GM10248 (cell line): ENCODE results near the gene GATA2.

Experiments
- CTCF ChIA-PET: fragments of 300-600 bp; sonication (Branson Sonifier 250); formaldehyde crosslinking; extraction: SDS; loops from one replicate; lab custom pipeline; 2021; ENCODE audit warnings: antibody characterized with exemption; lab: Yijun Ruan, JAX
- POLR2A ChIA-PET: fragments of 350-650 bp; sonication (Branson Sonifier 250); formaldehyde crosslinking; extraction: SDS; loops from one replicate; lab custom pipeline; 2020; ENCODE audit warnings: antibody characterized with exemption; lab: Yijun Ruan, JAX
- DNase-seq: peaks from one replicate; pipeline ENCODE4 v3.0.0; 2012; ENCODE audit errors: extremely low spot score
- TF ChIP-seq, protein P1 (sequence below): IDR thresholded peaks from 2 replicates; pipeline ENCODE4 v1.5.1; 2012; ENCODE audit warnings: mild to moderate bottlenecking, low read depth; ENCODE audit errors: extremely low read depth, missing control alignments, control extremely low read depth

Gene GATA2

DNA sequence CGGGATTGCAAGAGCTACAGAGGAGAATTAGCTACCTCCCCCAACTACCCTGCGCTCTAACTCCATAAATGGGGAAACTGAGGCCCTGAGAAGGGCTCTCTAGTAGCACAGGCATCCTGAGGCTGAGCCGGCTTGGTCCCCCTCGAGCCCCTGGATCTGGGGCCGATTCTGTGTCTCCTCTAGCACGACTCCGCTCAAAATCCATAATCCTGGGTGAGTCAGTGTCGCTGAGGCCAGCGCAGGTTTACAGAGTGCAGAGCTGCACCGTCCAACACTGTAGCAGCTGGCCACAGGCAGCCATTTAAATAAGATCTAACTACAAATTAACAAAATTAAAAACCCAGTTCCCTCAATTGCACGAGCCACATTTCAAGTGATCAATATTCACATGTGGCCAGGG is 10.8 kb downstream of the GATA2 start:
- DNase-seq, result no peak
- POLR2A ChIA-PET, result interaction anchor here (0.6 kb wide), 1 partner anchor 891 kb away, joined by 4 read pairs; the partner anchor contains the start of gene TPRA1
- CTCF ChIA-PET, result interaction anchor here (1.1 to 1.9 kb wide), 3 partner anchors 8 to 127 kb away, joined by 3 to 5 read pairs (median 3); no protein-coding TSS in a partner anchor
- TF ChIP-seq, protein P1, sequence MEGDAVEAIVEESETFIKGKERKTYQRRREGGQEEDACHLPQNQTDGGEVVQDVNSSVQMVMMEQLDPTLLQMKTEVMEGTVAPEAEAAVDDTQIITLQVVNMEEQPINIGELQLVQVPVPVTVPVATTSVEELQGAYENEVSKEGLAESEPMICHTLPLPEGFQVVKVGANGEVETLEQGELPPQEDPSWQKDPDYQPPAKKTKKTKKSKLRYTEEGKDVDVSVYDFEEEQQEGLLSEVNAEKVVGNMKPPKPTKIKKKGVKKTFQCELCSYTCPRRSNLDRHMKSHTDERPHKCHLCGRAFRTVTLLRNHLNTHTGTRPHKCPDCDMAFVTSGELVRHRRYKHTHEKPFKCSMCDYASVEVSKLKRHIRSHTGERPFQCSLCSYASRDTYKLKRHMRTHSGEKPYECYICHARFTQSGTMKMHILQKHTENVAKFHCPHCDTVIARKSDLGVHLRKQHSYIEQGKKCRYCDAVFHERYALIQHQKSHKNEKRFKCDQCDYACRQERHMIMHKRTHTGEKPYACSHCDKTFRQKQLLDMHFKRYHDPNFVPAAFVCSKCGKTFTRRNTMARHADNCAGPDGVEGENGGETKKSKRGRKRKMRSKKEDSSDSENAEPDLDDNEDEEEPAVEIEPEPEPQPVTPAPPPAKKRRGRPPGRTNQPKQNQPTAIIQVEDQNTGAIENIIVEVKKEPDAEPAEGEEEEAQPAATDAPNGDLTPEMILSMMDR, result no peak

DNA sequence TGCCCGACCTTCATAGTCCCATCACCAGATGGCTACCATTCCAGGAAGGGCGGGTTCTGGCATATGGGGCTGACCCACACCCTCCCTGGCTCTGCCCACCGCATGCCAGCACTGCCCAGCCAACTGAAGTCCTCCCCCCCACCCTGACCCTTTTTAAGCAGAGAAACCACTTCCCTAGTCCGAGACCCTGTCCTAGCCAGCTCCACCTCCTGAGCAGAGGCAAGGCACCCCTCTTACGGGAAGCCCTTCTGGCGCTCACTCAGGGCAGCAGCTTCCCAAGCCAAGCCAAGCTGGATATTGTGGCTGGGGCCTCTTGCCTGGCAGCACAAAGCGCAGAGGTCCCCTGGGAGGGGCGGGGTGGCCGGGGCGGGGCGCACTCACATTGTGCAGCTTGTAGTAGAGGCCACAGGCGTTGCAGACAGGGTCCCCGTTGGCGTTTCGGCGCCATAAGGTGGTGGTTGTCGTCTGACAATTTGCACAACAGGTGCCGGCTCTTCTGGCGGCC is 11.5 kb downstream of the GATA2 start:
- ChIA-PET POLR2A (no interaction called here), CTCF (interaction anchor here (1.1 to 1.3 kb wide), 2 partner anchors 8 to 56 kb away, joined by 3 read pairs; no protein-coding TSS in a partner anchor)
- DNase-seq, result no peak
- TF ChIP-seq, protein P1, result no peak

DNA sequence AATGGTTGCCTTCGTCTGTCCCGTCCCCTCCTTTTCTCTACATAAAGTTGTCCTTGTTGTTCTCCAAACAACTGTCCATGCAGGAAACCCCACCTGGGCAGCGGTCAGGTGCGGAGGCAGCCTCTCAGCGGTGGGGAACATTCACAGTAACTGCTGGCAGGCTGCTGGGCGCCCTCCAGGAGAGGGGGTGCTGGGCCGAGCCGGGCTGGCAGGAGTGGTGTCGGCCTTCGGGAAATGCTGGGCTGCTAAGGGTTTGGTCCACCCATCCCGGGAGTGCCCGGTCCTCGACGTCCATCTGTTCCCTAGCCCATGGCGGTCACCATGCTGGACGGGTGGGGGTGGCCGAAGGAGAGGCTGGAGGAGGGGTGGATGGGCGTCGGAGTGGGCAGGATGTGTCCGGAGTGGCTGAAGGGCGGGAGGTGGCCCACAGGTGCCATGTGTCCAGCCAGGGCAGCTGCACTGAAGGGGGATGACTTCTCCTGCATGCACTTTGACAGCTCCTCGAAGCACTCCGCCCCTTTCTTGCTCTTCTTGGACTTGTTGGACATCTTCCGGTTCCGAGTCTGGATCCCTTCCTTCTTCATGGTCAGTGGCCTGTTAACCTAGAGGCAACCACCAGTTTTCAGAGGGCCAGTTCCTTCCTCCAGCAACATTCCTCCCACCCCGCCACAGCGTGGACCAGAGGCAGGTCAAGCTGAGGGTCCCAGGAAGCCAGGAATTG is 12.1 kb downstream of the GATA2 start:
- CTCF ChIA-PET, result interaction anchor here (1.1 to 1.3 kb wide), 2 partner anchors 9 to 55 kb away, joined by 3 read pairs; no protein-coding TSS in a partner anchor

DNA sequence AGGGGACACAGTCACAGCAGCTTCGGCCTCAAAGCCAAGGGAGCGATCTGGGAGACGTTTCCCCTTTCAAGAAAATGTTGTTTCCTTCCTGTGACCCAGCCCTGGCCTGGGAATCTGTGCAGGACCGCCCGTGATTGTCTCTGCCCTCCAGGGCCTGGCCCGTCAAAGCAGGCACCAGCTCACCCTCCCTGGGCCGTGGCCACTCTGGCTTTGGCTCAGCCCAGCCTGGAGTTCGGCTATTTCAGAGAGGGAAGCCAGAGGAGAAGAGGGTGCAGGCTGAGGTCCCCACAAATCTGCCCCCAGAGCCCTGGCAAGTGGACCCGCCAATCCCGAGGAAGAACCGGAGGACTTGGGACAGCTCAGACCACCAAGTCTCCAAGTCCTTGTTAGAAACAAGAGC is 12.7 kb downstream of the GATA2 start:
- CTCF ChIA-PET, result interaction anchor here (1.3 kb wide), 1 partner anchor 12 kb away, joined by 3 read pairs; no protein-coding TSS in a partner anchor
- no peak for DNase-seq
- TF ChIP-seq, protein P1, result no peak
- POLR2A ChIA-PET, result no interaction called here

More for the DNA sequence above, 12.1 kb downstream of the GATA2 start:
- POLR2A ChIA-PET, result no interaction called here
- no peak for DNase-seq
- TF ChIP-seq, protein P1, result no peak

DNA sequence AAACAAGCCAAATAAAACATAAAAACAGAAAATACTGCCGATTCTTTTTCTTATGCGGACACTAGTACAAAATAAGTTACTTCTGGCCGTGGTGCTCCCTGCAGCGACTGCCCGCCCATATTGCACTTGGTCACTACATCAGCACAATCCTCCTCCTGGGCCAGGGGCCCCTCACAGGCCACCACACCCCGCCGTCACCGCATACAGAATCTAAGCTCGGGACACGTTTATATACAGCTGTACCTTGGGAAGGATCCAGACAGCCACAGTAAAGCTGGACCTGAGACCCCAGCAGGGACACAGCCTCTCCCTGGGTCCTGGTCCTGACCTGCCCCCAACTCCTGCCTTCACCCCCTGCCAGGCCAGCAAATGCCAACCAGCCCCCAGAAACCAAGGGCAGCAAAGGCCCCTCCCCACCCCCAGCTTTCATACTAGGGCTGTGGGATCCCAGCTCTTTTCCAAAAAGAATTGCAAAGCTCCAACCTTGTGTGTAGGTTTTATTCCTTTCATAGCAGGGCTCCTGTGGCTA is 13.4 kb downstream of the GATA2 start:
- TF ChIP-seq, protein P1, result no peak
- DNase-seq, result no peak
- ChIA-PET CTCF (interaction anchor here (1.3 kb wide), 1 partner anchor 11 kb away, joined by 3 read pairs; no protein-coding TSS in a partner anchor), POLR2A (no interaction called here)

DNA sequence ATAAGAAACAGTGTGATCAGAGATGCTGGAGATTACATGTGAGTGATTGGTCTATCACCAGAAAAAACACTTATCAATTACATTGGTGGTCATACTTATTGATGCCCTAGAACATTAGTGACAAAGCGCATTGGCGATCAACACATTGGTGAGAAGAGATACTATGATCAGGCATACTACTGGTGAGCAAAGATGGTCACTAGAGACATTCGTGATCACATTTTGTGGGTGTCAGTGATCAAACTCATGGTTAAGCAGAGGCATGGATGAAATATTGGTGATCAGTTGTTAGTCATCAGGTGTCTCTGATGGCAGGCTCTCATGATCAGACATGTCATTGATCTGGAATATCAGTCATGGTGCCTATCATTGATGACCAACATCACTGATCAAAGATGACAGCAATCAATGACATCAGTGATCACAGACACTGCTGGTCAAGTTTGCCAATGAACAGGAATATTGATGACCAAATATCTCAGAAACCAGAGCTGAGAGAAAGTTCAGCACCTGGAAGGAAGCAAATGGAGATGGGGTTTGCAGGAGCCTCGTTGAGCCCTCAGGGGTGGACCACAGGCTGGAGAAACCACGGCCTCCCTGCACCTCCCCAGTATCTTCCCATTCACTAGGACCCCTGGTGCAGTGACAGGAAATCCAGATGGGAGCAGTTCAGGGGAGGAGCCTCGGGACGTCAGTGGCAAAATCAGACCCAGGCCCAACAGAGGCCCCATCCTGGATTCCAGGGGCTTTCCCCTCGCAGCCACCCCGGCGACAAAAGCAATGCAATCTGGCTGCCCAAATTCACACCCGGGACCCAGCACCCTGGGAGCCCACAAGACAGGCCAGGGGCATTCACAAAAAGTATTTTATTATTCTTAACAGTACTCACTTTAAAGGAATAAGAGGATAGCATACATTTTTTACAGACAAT is 14.2 kb downstream of the GATA2 start:
- ChIA-PET CTCF (interaction anchor here (1.3 kb wide), 1 partner anchor 10 kb away, joined by 3 read pairs; no protein-coding TSS in a partner anchor), POLR2A (no interaction called here)
- TF ChIP-seq, protein P1, result no peak
- no peak for DNase-seq
